DND-41 (cell line): ENCODE results near the gene ITGA8.

Source experiments
- EZH2 ChIP-seq: IDR thresholded peaks from 3 replicates; pipeline ENCODE4 v1.6.1; 2012; ENCODE audit warnings: borderline replicate concordance, low read depth, mild to moderate bottlenecking, moderate library complexity, low read length, inconsistent platforms; ENCODE audit not compliant: severe bottlenecking
- TF ChIP-seq, protein P1 (sequence below): IDR thresholded peaks from 2 replicates; pipeline ENCODE4 v1.5.1; 2012; ENCODE audit warnings: borderline replicate concordance, low read length, moderate library complexity, mild to moderate bottlenecking; ENCODE audit not compliant: poor library complexity, severe bottlenecking; ENCODE audit errors: extremely low read depth

DNA sequence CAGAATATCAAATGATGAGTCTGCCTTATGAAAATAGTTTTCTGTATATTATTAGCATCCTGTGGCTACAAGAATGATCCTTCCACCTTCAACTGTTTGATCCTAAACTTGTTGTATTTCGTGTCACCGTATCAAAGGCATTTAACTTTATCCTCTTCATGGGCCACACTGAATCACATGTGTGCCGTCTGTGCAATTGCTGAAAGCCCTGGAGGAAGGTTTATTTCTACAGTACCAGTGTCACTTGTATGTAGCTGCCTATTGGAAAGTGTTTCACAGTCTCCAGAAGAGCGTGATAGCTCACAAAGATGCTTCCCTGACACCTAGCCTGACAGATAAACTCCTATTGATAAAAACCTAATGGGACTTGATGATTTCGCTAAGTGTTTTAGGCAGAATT, 94.5 kb downstream of the ITGA8 start:
- TF ChIP-seq, protein P1, sequence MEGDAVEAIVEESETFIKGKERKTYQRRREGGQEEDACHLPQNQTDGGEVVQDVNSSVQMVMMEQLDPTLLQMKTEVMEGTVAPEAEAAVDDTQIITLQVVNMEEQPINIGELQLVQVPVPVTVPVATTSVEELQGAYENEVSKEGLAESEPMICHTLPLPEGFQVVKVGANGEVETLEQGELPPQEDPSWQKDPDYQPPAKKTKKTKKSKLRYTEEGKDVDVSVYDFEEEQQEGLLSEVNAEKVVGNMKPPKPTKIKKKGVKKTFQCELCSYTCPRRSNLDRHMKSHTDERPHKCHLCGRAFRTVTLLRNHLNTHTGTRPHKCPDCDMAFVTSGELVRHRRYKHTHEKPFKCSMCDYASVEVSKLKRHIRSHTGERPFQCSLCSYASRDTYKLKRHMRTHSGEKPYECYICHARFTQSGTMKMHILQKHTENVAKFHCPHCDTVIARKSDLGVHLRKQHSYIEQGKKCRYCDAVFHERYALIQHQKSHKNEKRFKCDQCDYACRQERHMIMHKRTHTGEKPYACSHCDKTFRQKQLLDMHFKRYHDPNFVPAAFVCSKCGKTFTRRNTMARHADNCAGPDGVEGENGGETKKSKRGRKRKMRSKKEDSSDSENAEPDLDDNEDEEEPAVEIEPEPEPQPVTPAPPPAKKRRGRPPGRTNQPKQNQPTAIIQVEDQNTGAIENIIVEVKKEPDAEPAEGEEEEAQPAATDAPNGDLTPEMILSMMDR: no peak
- TF ChIP-seq EZH2: no peak
